Nephron progenitor cell (in vitro differentiated cells): ENCODE results near the gene BLTP3B.

Experiments used
- DNase-seq: peaks from one replicate; pipeline ENCODE4 v3.0.0; 2021
- H3K27ac Mint-ChIP-seq: 2 replicates; pipeline ENCODE4 v1.8.0; 2021; ENCODE audit warnings: mild to moderate bottlenecking, moderate library complexity, mixed read lengths
- H3K27me3 Mint-ChIP-seq: 2 replicates; pipeline ENCODE4 v1.8.0; 2021; ENCODE audit warnings: mild to moderate bottlenecking, low read depth, mixed read lengths; ENCODE audit not compliant: poor library complexity
- H3K36me3 Mint-ChIP-seq: 2 replicates; pipeline ENCODE4 v1.8.0; 2021; ENCODE audit warnings: low read depth, mixed read lengths
- H3K4me1 Mint-ChIP-seq: 2 replicates; pipeline ENCODE4 v1.8.0; 2021; ENCODE audit warnings: mixed read lengths
- H3K4me3 Mint-ChIP-seq: 2 replicates; pipeline ENCODE4 v1.8.0; 2021; ENCODE audit warnings: mild to moderate bottlenecking, moderate library complexity, mixed read lengths
- H3K9me3 Mint-ChIP-seq: 2 replicates; pipeline ENCODE4 v1.8.0; 2021; ENCODE audit warnings: mild to moderate bottlenecking, moderate library complexity, mixed read lengths
- TF ChIP-seq, protein P1 (sequence below): fragments of 200-600 bp; sonication (generic); IDR thresholded peaks from 2 replicates; pipeline ENCODE4 v1.5.0; 2021; ENCODE audit warnings: antibody characterized with exemption

BLTP3B gene

DNA sequence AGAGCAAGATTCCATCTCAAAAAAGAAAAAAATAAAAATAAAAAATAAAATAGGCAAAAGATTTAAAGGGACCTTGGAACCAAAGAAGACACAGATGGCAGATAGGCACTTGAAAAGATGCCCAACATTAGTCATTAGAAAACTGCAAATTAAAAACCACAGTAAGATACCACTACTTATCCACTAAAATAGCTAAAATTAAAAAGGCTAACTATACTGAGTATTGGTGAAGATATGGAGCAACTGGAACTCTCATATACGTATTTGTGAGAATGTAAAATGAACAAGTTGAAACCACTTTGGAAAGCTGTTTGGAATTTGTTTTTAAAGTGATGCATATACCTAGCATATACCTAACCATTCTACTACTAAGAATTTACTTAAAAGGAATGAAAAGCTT is 22.3 kb downstream of the BLTP3B start:
- DNase-seq: no peak
- H3K9me3 Mint-ChIP-seq: peaks cover 47% of the 10 kb centered on the region
- H3K36me3 Mint-ChIP-seq: peaks cover 45% of the 10 kb centered on the region
- TF ChIP-seq, protein P1, sequence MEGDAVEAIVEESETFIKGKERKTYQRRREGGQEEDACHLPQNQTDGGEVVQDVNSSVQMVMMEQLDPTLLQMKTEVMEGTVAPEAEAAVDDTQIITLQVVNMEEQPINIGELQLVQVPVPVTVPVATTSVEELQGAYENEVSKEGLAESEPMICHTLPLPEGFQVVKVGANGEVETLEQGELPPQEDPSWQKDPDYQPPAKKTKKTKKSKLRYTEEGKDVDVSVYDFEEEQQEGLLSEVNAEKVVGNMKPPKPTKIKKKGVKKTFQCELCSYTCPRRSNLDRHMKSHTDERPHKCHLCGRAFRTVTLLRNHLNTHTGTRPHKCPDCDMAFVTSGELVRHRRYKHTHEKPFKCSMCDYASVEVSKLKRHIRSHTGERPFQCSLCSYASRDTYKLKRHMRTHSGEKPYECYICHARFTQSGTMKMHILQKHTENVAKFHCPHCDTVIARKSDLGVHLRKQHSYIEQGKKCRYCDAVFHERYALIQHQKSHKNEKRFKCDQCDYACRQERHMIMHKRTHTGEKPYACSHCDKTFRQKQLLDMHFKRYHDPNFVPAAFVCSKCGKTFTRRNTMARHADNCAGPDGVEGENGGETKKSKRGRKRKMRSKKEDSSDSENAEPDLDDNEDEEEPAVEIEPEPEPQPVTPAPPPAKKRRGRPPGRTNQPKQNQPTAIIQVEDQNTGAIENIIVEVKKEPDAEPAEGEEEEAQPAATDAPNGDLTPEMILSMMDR: no peak
- no peak overlapping the region for H3K27ac Mint-ChIP-seq
- H3K4me1 Mint-ChIP-seq: no peaks in the 10 kb centered on the region
- no peak overlapping the region for H3K4me3 Mint-ChIP-seq
- H3K27me3 Mint-ChIP-seq: no peaks in the 10 kb centered on the region

DNA sequence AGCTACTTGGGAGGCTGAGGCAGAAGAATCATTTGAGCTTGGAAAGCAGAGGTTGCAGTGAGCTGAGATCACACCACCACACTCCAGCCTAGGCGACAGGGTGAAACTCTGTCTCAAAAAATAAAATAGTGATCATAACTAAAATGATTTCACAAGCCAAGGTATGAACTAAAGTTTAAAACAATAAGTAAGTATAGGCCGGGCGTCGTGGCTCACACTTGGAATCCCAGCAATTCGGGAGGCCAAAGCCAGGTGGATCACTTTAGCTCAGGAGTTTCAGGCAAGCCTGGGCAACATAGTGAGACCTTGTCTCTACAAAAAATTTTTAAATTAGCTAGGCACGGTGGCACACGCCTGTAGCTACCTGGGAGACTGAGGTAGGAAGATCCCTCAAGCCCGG is 27.4 kb downstream of the BLTP3B start:
- H3K36me3 Mint-ChIP-seq: peaks cover 50% of the 10 kb centered on the region
- TF ChIP-seq, protein P1: no peak

DNA sequence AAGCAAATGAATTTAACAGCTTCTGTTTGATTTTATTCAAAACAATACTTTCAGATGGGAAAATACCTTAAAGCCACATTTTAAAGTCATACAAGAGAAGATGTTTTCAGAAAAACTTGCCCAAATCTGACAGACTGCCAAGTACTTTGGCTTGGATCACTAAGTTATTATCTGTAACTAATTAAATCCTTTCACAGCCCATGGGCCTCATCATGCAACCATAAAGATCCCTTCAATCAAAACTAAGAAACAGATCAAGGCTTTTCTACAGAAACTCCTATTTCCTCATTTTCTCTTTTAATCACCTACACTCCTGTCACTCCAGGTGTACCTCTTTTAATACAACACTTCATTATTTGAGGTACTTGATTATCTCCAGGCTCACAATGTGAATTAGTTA is 28.1 kb downstream of the BLTP3B start:
- Mint-ChIP-seq H3K27me3 (no peaks in the 10 kb centered on the region), H3K36me3 (peaks cover 53% of the 10 kb centered on the region), H3K4me3 (no peak overlapping the region), H3K27ac (no peak overlapping the region), H3K9me3 (peaks cover 45% of the 10 kb centered on the region), H3K4me1 (no peaks in the 10 kb centered on the region)
- TF ChIP-seq, protein P1: no peak
- no peak for DNase-seq

More for the DNA sequence above, 27.4 kb downstream of the BLTP3B start:
- H3K4me1 Mint-ChIP-seq: no peaks in the 10 kb centered on the region
- H3K4me3 Mint-ChIP-seq: no peak overlapping the region
- H3K27me3 Mint-ChIP-seq: no peaks in the 10 kb centered on the region
- H3K27ac Mint-ChIP-seq: no peak overlapping the region
- peaks cover 48% of the 10 kb centered on the region for H3K9me3 Mint-ChIP-seq
- no peak for DNase-seq

DNA sequence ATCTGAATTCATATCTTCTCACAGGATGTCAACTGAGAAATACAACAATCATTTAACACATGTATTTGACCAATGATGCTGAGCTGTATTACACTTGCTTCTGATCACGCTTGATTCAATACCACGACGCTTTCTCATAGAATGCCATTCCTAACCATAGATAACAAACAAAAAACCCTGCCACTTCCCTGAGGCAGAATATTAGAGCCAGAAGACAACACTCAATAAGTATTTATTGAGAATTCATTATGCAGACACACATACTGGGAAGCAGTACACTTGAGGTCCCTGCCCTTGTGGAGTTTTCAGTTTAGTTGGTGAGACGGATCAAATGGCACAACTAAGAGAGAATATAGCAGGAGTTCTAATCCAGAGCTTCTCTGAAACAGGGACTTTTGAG is 32.4 kb downstream of the BLTP3B start:
- peaks cover 23% of the 10 kb centered on the region for H3K9me3 Mint-ChIP-seq
- no peak overlapping the region for H3K27ac Mint-ChIP-seq
- H3K4me3 Mint-ChIP-seq: no peak overlapping the region
- no peak for DNase-seq
- H3K4me1 Mint-ChIP-seq: no peaks in the 10 kb centered on the region
- peaks cover 59% of the 10 kb centered on the region for H3K36me3 Mint-ChIP-seq
- no peaks in the 10 kb centered on the region for H3K27me3 Mint-ChIP-seq
- TF ChIP-seq, protein P1: no peak

DNA sequence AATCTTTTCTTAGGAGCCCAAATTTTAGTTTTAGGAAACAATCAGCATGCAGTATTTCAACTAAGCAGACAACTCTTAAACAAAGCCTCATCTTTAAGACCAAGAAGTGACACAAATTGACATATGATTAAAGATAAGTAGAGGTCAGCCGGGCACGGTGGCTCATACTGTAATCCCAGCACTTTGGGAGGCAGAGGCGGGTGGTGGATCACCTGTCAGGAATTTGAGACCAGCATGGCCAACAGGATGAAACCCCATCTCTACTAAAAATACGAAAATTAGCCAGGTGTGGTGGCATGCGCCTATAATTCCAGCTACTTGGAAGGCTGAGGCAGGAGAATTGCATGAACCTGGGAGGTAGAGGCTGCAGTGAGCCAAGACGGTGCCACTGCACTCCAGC is 35.8 kb downstream of the BLTP3B start:
- peaks cover 51% of the 10 kb centered on the region for H3K36me3 Mint-ChIP-seq
- no peak overlapping the region for H3K27ac Mint-ChIP-seq
- no peaks in the 10 kb centered on the region for H3K4me1 Mint-ChIP-seq
- peaks cover 16% of the 10 kb centered on the region for H3K9me3 Mint-ChIP-seq
- TF ChIP-seq, protein P1: no peak
- DNase-seq: no peak
- H3K4me3 Mint-ChIP-seq: no peak overlapping the region
- no peaks in the 10 kb centered on the region for H3K27me3 Mint-ChIP-seq

DNA sequence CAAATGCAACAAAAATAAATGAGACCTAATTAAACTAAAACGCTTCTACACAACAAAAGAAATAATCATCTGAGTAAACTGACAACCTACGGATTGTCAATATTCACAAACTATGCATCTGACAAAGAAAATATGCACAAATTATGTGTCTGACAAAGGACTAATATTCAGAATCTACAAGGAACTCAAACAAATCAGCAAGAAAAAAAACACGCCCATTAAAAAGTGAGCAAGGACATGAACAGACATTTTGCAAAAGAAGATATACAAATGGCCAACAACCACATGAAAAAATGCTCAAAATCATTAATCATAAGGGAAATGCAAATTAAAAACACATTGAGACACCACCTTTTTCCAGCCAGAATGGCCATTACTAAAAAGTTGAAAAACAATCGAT is 37.0 kb downstream of the BLTP3B start:
- no peak overlapping the region for H3K4me3 Mint-ChIP-seq
- DNase-seq: no peak
- H3K27me3 Mint-ChIP-seq: no peaks in the 10 kb centered on the region
- no peaks in the 10 kb centered on the region for H3K4me1 Mint-ChIP-seq
- H3K27ac Mint-ChIP-seq: no peak overlapping the region
- TF ChIP-seq, protein P1: no peak
- peaks cover 16% of the 10 kb centered on the region for H3K9me3 Mint-ChIP-seq
- H3K36me3 Mint-ChIP-seq: peaks cover 57% of the 10 kb centered on the region
